Stimulated activated CD8-positive, alpha-beta memory T cell treated with anti-CD3 and anti-CD28 coated beads, Interleukin-15, amount 100 ng/mL, for 1 hour (primary cell): ENCODE measurements around the gene HLA-F.

Experiments
- DNase-seq: peaks from one replicate; pipeline ENCODE4 v3.0.0-alpha.2; 2020; ENCODE audit warnings: low read depth

Gene HLA-F

GRCh38 chr6:29723262-29723665 lies at the start of gene HLA-F:
TSS of gene HLA-F (plus strand) at chr6:29723434. CDS start at chr6:29723464, 30 bp downstream.
- peak; percentile 67 for DNase-seq

DNA sequence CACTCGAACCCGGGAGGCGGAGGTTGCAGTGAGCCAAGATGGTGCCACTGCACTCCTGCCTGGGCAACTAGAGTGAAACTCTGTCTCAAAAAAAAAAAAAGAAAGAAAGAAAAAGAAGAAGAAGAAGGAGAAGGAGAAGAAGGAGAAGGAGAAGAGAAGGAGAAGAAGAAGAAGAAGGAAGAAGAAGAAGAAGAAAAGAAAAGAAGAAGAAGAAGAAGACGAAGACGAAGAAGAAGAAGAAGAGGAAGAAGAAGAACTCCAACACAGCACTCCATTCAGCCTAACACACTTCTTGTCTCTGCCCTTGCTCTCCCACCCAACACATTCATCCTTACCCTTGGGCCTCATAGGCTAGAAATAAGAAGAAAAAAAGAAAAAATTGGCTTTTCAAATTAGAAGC lies 49.2 kb upstream of the HLA-F start:
- no peak for DNase-seq

- DNase-seq, result no peak
Observed at GRCh38 chr6:29675561-29675960, 47.7 kb upstream of the HLA-F start.

- DNase-seq, result no peak
Observed at GRCh38 chr6:29676981-29677601, 46.1 kb upstream of the HLA-F start.

DNA sequence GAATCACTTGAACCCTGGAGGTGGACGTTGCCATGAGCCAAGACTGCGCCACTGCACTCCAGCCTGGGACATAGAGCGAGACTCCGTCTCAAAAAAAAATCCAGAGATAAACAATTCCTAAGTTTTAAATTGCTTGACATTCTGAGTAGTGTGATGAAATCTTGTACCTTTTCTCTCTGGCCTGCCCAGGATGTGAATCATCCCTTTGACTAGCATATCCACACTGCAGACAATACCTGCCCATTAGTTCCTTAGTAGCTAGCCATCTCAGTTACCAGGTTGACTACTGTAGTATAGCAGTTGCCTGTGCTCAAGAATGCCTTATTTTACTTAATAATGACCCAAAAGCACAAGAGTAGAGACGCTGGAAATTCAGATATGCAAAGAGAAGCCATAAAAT lies 45.1 kb upstream of the HLA-F start:
- no peak for DNase-seq

DNA sequence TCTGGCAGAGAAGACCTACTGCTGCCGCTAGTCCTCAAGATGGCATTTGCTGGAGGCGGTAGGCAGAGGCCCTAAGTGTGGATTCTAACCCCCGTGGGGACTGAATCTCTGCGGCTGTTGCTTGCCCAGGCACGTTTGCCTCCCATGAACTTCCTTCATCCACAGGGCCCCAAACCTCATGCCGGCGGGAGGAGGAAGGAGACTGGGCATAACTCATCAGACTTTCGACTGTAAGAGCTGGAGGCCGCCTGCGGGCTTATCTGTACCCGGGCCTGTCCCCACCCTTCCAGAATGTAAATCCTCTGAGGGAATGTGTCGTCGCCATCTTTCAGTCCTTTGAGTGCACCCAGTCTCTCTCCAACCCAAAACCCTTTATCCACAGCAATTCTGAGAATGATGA lies 43.3 kb upstream of the HLA-F start:
- no peak for DNase-seq

DNA sequence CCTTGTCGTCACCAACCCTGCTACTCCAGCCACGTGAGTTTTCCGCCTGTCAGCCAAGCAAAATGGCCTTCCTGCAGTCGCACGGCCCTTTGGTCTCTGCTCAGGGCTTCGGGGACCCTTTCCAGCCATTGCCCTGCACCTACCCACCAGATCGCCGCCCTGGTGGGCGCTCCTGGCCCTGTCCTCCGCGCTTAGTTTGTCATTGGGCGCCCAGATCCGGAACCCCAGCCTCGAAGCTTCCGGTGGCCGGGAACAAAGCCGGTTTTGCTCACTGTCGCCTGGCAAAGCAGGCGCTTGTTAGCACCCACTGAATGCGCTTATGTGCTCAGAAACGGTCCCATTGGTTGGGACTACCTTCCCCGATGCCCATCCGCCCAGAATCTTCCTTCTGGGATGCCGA lies 42.8 kb upstream of the HLA-F start:
- DNase-seq, result no peak

- DNase-seq, result no peak
Observed at GRCh38 chr6:29680904-29681303, 42.3 kb upstream of the HLA-F start, which contains the start of gene ZFP57. TSS of gene ZFP57 (minus strand) at chr6:29681152. CDS start at chr6:29677003, 4,149 bp downstream.

DNA sequence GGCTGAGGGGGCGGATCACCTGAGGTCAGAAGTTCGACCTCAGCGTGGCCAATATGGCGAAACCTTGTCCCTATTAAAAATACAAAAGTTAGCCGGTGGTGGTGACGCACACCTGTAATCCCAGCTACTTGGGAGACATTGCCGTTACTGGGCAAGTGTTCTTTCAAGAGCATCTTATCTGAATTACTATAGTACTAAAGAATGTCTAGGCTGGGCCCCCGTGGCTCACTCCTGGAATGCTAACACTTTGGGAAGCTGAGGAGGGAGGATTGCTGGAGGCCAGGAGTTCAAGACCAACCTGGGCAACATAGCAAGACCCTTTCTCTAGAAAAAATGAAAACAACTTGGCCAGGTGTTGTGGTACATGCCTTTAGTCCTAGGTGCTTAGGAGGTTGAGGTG lies 41.4 kb upstream of the HLA-F start:
- no peak for DNase-seq

- no peak for DNase-seq
Observed at GRCh38 chr6:29685718-29686326, 37.4 kb upstream of the HLA-F start.

- no peak for DNase-seq
Observed at GRCh38 chr6:29694637-29695036, 28.6 kb upstream of the HLA-F start.

DNA sequence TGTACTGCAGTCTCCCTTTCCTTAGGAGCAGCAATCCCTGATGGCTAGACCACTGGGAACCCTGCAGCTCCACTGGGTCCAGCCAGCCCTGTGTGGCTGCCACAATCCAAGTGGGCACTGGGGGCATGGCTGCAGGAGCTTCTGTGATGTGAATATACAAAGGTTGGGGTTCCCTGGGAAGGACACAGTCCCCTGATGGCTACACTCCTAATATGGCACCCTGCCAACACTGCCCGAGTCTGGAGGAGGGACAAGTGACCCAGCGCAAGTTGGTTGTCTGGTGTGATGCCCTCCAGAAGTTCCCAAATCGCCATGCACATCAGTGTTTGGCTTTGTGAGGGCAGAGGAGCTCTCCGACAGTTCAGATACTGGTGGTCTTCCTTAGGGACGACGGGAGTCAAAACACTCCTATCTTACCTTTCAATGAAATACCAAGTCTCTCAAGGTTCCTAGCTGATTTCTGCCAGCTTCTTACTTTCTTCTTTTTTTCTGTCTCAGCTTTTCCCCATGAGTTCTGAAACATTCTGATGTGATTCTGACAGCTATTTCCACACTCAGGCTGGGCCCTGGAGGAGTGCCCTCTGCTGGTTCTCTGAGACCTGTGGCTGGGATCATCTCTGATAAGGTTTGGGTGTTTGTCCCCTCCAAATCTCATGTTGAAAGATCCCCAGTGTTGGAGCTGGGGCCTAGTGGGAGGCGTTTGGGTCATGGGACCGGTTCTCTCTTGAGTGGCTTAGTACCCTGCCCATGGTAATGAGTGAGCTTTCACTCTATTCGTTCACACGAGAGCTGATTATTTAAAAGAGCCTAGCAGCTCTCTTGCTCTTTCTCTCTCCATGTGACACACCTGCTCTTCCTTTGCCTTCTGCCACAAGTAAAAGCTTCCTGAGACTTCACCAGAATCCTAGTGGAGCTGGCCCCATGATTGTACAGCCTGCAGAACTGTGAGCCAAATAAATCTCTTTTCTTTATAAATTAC lies 26.8 kb upstream of the HLA-F start:
- no peak for DNase-seq

DNA sequence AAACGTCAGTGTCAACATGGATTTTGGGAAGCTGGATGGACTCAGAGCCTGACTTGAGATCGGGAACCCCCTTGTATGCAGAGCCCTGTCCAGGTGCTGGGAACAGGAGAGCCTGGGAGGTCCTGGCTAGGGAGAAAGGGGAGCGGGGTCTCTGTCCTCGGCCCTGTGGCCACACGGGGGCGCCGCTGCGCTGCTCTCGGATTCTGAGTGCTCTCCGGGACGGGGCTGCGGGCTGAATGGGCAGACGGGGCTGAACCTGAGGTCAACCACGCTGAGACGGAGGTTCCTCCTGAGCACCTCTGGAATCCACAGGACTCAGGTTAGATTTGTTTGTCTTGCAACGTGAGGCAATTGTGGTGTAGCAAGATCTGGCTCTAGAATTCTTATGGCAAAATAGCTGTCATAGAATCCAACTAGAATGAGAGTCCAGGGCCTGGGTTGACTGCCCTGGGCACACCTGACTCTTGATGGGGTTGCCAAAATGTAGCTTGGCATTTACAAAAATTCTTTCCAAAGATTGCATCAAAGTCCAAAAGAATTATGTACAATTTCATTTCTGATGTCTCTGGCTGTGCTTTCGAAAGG lies 20.6 kb upstream of the HLA-F start:
- peak; percentile 64 for DNase-seq

DNA sequence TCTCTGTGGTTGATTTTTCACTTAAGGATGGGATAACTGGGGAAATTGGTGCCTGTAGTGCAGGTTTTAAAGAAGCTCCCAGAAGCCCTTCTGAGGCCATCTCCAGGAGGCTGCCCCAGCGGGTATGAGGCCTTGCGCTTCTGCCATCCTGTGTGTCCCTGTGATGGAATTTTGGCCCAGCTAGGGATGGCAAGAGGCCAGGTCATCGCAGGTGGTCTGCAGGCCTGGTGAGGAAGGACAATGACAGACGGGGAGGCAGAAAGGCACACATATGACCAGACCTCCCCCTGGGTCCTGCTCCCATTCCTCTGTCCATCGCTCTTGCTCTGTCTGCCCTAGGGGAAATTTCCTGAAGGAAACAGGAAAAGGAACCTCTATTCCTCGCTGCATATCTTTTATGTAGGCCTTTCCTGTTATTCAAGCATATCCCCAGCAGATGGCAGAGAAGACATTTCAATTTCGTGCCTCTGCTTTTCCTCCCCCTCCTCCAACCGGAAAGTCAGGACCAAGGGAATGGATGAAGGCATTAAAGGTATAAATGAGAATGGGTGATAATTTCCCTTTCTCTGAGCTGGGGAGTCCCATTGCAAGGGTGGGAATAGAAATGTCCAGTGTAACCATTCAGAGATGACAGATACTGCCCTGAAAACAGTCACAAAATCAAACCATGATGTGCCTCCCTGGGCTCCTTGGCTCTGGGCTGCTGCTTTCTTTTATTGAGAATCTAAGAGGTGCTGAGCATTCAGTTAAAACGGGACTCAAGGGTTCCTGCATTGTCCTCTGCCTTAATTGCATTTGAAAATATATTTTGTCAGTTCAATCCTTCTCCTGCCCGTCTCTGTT lies 17.6 kb upstream of the HLA-F start:
- no peak for DNase-seq

DNA sequence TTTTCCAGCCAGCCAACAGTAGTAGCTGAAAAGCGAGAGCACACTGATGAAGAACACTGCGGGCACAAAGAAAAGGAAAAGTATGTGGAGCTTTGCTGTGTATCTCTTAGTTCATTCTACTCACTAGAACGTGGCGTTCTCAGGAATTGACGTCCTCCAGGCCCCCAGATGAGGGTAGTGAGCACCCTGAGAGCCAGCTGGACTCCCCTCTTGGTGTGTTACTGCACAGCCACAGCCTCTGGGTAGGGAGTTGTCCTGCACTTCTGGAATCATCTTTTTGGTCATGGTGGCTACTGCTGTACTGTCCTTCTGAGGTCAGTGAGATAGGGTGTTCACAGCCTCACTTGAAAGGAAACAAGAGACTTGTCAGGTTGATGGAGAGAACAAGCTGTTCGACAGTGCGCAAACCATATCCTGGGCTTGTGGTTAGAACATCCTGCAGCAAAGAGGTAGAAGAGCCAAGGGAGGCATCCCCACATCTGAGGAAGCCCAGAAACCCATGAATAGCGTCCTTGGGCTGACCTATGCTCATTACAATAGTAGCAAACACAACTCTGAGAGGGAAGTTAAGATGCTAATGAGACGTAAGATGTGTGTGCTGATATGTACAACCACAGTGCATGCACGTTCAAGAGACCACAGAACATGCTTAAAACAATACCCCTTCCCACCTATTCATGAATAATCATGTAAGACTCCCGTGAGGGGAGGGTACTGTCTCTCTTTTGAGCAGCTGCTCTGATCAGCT lies 14.6 kb upstream of the HLA-F start:
- no peak for DNase-seq

DNA sequence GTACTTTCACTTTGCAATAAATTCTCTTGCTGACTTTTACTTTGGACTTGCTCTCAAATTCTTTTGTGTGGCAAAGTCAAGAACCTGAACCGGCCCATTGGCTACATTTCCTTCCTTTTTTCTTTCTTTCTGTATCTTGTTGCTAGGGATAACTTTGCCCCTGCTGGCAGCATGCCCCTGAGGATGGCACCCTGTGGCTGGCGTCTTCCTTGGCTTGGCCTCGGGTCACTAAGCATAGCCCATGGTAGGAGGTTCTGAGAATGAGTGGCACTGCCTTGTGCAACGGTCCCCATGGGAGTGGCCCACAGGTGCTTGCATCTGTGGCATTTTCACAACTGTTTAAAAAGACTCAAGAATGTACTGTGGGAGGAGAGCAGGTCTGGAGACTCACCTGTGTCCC lies 14.0 kb upstream of the HLA-F start:
- DNase-seq, result no peak

DNA sequence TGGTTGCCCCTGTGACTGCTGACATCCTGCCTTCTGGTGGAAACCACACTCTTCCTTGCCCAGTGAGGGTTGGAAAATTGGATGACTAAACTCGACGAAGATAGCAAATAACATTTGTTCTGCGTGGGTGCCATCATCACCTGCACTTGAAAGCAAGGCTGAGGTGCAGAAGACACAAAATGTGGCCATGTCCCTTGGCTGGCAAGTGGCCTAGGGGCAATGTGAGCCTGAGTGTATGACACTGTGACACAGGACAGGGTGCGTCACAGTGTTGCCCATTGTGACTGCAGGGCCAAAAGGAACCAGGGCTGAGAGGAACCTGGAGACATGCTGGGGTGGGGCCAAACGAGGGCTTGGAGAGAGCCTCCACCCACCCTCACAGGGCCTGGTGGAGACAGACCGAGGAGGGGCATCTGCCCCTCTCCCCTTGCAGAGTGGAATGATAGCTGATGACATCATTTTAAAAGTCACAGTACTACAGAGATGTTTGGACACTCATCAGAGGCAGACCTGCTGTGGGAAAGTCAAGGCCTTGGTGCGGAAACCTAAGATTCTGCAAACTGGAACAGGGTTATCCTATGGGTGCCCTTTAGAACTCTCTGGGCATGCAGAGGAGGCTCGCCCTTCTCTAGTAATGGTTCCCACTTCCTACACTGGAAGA lies 12.8 kb upstream of the HLA-F start:
- no peak for DNase-seq

GRCh38 chr6:29720863-29721262 lies 2.4 kb upstream of the HLA-F start:
- DNase-seq, result no peak

GRCh38 chr6:29723666-29724588 lies 693 bp downstream of the HLA-F start:
- peak; percentile 58 for DNase-seq
